KG1 (cell line): ENCODE data around the gene SURF6.
"Not testable (repeated sequence)": the region's sequence is repeated elsewhere in the genome, so short reads cannot be mapped to it uniquely, and the experiment has no call there.

Experiments
- DNase-seq: peaks from one replicate; lab custom pipeline; 2025; lab: John Stamatoyannopoulos, UW

SURF6 gene

DNA sequence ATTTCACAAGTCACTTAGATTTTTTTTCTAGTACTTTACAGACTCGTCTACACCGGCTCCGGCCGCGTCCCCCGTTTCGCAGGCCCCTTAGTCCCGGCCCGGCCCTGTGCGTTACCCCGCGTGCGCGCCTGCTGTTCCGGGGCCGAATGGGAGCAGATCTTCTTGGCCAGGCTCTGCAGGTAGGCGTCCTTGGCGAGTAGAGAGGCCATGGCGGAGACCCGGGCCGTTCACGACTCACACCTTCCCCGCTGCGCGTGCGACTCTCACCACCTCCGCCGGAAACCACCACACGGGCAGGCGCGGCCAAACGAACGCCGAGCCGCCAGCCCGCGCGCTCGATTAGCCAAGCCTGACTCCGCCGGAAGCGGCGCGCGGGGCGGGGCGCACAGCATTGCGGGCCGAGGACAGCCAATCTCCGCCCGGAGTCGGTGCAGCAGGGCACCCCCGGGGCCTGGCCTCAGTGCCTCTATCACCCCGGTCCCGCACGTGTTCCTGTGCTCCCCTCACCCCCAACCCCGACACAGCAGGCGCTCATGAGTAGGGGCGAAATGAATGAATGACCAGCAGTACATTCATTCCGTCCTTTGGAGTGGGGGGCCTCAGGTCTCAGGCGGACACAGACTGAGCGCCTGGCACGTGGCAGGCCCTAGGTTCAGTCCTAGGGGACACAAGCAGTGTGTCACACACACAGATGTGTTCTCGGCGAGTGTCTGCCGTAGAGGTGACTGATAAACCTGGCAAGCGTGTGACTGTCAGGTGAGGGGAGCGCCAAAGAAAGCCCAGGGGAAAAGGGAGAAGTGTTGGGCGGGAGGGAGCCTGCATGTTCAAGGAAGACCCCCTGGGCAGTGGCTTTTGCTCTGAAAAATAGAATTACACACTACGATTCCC lies at the start of gene SURF6:
Gene SURF6 (minus strand): TSS at position 265 of the 888 bp plus-strand sequence. CDS start 56 bp downstream, at position 209.
- DNase-seq: peak; percentile 91

DNA sequence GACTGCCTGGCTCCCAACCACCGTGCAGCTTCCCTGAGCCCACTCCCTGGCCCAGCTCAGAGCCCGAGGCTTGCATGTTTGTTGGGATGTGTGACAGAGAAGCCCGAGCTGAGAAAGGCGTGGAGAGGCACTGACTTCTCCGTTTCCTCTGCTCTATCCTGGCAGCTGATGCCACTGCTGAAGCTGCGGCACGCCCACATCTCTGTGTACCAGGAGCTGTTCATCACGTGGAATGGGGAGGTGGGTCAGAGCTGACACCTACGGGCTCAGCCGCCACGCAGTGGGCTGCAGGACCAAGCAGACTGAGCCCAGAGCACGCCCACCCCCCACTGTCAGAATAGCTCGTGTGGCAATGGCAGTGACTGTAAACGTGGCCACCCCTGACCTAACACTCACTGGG lies 49.5 kb upstream of the SURF6 start:
- no peak for DNase-seq

DNA sequence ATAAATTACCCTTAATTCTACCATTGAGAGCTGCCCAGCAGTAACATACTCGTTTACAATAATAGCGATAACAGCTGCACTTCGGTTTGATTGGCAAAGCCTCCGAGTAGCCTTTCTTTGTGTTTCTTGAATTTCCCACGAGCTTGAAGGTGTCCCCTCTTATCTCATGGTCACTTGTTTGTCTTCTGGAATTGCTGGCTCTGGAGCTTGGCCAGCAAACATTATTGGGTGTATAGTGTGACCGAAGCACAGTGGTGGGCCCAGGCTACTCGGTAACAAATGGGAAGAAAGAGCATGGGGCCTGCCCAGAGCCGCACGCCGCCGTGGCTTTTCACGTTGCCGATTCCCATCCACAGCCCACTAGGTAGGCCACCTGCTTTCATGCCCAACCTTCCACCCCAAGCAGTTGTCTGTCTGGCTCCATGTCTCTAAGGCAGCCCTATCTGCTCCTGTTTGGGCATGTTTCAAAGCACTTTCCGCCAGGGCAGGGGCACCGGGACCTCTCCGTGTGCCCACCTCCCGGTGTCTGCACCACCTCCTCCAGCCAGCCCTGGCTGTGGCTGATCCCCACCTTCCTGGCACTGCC lies 48.8 kb upstream of the SURF6 start:
- DNase-seq: no peak

DNA sequence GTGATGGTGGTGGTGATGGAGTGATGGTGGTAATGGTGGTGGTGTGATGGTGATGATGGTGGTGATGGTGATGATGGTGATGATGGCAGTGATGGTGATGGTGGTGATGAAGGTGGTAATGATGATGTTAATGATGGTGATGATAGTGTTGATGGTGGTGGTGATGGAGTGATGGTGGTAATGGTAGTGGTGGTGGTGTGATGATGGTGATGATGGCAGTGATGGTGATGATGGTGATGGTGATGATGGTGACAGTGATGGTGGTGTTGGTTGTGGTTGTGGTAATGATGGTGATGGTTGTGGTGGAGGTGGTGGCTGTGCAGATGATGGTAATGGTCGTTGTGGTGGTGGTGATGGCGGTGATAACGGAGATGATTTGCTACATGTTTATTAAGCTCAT lies 47.5 kb upstream of the SURF6 start:
- no peak for DNase-seq

DNA sequence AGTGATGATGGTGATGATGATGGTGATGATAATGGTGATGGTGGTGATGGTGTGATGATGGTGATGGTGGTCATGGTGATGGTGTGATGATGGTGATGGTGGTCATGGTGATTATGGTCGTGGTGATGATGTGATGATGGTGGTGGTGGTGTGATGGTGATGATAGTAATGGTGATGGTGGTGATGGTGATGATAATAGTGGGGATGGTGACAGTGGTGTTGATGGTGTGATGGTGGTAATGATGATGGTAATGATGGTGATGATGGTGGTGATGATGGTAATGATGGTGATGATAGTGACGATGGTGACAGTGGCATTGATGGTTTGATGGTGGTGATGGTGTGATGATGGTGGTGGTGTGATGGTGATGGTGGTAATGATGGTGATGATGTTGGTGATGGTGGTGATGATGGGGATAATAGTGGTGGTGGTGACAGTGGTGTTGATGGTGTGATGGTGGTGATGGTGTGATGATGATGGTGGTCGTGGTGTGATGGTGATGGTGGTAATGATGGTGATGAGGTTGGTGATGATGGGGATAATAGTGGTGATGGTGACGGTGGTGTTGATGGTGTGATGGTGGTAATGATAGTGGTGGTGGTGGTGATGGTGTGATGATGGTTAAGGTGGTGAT lies 46.6 kb upstream of the SURF6 start:
- DNase-seq: no peak

DNA sequence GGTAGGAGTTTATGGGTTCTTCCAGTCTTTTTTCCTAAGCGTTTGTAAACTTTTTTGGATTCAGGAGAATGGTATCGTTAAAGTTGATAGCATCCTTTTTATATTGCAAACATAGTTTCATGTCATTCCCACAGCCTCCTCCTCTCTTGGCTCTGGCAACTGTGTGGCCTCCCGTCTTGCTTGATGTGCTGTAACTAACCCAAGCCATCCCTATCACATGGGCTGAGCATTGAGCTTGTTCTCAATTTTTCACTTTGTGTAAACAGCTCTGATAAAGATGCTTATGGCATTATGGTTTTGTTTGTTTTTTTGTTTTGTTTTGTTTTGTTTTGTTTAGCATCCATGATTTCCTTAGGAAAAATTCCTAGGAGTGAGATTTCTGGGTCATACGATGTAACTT lies 44.7 kb upstream of the SURF6 start:
- no peak for DNase-seq

DNA sequence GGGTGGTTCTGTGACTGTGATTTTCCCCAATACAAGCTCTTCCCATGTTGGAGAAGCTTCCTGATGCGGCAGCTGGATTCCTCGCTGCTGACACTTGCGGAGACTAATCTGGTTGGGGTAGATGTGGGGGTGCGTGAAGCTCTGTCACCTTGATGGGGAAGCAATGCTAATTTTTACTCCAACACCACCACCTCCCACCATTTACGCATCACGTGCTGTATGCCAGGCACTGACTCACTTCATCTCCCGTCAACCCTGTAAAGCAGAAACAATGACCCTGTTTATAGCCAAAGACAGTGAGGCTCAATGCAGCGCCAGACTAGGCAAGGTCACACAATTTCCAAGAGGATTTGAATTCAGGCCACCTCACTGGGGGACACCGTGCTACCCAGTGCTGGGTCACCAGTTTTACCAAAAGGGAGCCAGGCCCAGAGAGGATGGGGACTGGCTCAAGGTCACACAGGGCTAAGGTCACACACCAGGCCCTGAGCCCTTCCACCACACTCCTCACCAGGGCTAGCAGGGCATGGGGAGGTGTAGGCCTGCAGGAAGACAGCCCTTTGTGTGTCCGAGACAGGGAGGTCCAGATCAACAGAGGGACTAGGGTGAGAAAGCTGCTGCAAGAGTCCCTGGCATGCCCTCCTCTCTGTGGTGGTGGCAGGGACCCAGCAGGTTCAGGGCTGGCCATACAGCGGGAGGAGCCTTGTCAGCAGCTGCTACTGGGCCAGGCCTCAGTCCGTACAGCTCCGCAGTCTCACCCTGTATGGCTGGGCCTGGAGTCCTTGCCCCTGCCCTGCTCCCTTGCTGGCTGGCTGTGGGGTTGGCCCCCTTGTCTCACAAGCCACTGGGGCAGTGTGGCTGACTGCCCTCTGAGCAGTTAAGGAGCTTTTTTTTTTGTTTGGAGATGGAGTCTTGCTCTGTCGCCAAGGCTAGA lies 43.4 kb upstream of the SURF6 start:
- no peak for DNase-seq

DNA sequence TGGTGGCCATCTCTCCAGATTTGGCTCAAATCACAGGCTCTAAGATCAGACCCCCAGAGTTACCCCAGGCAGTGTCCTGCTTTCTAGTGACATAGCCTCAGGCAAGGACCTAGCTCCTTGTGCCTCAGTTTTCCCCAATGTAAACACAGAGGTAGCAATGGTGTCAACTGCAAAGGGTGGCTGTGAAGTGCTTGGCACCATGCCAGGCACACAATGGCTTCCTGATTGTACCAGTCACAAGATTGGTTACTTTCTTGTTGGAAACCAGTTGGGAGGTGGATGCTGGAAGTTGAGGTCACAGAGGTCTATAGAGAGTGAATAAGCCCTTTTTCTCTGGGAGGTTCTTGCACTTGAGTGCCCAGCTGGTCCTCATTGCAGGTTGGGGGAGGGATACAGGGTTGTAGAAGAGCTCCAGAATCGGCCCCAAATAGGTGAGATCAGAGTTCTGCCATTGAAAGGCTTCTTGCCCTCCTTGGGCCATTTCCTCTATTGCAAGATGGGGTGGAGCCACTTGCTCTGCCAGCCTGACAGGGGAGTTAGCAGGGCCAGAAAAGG lies 42.5 kb upstream of the SURF6 start:
- DNase-seq: no peak

DNA sequence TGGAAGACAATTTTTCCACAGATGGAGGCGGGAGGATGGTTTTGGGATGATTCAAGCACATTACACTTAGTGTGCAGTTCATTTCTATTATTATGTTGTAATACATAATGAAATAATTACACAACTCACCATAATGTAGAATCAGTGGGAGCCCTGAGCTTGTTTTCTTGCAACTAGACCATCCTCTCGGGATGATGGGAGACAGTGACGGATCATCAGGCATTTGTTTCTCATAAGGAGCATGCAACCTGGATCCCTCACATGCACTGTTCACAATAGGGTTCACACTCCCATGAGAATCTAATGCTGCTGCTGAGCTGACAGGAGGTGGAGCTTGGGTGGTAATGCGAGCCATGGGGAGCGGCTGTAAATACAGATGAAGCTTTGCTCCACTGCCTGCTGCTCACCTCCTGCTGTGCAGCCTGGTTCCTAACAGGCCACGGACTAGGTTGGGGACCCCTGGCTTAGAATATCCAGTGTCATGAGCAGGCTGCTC lies 41.8 kb upstream of the SURF6 start:
- DNase-seq: no peak

DNA sequence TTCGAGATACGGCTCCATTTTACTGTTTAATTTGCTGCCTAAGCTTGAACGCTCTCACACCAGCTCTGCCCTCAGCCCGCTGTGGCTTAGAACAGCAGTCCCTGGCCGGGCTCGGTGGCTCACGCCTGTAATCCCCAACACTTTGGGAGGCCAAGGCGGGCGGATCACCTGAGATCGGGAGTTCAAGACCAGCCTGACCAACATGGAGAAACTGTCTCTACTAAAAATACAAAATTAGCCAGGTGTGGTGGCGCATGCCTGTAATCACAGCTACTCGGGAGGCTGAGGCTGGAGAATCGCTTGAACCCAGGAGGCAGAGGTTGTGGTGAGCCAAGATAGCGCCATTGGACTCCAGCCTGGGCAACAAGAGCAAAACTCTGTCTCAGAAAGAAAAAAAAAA lies 41.3 kb upstream of the SURF6 start:
- DNase-seq: not testable (repeated sequence)

DNA sequence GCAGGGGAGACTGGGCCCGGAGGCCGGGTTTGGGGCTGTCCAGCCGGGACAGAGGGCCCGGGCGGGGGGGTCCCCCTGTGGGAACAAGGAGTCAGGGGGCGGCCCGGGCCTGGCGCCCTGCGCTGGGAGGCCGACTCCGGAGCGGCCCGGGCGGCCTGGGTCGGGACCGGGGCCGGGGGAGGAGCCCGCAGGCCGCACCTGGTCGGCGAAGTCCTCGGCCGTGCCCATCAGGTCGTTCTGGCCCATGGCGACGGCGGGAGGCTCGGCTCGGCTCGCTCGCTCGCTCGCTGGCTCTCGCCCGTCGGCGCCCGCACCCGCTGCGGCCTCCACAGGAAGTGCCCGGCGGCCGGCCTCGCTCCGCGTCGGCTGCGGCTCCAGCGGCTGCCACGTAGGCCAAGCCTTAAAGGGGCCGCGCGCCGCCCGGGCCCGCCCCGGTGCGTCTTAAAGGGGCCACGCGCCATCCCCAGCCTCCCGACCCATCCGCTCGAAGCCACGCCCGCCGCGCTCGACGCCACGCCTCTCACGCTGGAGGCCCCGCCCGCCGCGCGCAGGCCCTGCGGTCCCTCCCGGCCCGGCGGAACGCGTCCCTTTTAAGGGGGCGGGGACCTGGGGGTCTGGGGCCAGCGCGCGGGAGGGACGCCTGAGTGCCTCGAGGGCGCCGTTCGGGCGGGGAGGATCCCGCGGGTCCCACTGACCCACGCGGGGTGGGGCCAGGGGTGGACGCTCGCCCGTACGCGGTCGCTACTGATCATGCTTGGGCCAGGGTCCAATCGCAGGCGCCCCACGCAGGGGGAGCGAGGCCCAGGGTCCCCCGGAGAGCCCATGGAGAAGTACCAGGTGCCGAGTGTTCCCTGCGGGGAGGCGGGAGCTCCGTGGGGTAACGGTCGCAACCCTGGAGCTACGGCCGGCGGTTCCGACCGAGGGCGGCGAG lies 40.0 kb upstream of the SURF6 start, which contains the start of the genes STKLD1 and SURF4:
Gene STKLD1 (plus strand): TSS at position 643 of the 931 bp plus-strand sequence. CDS start 108 bp downstream, at position 751.
Gene SURF4 (minus strand): TSS at position 337 of the 931 bp plus-strand sequence. CDS start 91 bp downstream, at position 246.
- DNase-seq: peak; percentile 90

DNA sequence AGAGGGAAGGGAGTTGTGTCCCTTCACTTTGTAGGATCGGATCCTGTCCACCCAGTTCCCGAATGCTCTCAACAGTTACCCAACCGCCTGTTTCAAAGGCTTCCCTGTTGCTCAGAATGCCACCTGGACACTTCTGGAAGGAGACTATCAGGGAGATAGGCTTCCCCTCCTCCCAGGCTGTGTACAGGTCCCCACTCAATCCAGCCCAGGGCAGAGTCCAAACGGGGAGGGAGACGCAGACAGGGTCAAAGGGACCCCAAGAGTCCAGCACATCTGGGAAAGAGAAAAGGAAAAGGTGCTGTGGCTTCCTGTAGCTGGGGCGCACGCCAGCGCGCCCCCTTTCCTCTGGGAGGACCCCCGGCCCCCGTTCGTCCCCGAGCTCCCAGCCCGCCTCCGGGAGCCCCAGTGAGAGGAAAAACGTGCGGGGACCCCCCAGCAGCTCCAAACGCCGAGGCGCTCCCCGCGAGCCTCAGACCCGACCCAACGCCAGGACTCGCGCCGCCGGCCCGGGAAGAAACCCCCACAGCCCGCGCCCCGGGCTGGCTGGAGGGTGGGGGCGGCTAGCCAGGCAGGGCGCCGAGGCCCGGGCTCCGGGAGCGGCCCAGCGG lies 39.2 kb upstream of the SURF6 start:
- no peak for DNase-seq

DNA sequence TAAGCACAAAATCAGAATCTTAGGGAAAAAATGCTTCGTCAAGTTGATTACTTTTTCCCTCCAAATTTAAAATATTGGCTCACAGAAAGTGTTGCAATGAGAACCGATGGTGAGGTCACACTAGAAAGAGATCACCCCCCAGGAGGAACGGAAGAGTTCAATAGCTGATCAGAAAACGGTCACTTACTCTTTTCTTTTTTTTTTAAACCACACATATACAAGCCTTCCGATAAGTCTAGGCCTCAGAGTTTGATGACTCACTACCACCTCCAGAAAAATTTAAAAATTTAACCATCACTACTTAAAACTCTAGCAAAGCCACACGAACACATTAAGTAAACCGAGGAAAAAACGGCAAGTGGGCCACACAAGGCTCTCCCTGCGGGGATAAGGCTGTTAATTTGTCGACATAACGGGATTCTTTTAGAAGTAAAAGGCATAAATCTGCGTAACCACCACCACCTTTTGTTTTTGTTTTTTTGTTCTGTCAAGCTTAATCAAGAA lies 38.7 kb upstream of the SURF6 start:
- no peak for DNase-seq

DNA sequence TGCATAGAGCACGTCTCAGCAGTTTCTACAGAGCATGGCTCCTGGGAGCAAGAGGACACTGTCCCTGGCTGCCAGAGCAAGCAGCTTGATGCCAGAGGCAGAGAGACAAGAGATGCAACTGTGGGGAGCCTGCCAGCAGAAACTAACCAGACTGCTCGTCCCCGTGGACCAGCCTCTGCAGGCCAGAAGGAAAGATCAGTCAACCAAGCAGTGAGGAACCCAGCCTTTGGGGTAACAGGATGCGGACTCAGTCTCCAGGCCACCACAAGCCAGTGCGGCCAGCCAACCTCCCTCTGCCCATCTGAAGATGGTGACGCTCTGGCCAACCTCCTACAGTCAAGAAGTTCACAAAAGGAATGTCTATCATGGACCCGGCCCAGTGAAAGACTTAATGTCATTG lies 36.2 kb upstream of the SURF6 start:
- no peak for DNase-seq

DNA sequence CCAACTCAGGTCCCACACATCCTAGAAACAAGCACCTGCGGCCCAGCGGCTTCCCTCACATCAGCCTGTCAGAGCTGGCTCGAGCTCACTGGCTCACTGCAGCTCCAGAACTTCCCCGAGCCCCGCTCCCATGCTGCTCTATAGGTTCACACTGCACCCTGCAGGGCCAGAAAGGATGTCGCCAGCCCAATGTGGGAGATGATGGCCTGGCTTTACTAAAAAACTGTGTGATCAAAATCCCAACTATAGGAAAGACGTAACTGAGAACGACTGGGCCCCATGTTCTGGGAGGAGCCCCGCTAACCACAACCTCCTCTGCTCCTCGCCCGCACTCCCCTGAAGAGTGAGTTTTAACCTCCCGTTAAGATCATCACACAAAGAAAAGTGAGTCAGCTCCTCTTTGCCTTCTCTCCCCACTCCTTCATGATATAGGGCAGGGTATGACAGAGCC lies 35.3 kb upstream of the SURF6 start:
- DNase-seq: no peak

DNA sequence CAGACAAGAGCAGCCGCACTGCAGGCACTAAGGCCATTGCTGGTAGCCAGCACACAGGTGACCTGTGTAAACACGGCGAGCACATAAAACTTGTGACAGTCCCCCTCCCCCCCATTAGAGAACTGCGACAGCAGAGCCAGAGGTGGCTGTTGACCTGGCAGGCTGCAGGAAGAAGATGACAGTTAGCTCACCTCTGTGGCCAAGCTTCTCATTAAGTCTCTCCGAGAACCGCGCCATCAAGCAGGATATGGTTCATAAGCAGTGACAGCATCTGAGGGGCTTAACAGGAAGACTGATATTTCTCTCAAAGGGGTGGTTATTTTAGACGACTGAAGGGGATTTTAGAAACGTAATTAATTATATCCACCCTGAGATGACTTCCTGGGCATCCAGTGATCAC lies 34.7 kb upstream of the SURF6 start:
- DNase-seq: no peak

DNA sequence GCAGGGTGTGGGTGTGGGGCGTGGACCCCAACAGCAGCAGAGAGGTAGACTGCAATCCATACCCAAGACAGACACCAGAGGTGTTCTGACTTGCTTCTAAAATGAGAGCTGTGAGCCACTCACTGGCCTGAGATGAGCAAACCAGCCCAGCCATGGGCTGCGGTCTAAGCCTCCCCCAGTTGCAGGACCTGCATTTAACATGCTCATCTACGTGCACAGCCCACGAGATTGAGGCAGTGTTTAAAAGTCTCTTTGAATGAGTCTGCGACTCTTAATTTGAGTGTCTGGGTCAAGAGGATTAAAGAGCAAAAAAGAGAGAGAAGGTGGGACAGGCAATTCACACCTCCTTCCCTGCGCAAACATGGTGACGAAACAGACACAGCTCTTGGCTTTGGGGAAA lies 33.9 kb upstream of the SURF6 start:
- DNase-seq: no peak

DNA sequence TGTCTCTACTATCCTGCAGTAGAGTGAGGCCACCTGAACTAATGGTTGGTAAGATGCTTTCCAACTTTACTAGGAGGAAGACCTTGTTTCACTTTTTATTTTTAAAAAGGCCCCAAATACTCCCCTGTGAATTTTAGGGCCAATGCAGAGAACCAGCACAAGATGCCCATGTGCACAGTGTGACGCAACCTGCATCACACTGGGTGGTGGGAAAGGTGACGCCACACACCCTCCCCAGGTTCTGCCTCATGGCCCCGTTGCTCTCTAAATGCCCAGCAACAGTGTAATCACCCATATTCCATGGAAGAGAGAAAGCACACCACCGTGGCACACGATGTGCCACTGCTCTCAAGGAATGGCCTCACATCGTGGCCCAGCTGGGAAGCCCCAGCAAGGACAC lies 33.4 kb upstream of the SURF6 start:
- DNase-seq: no peak

DNA sequence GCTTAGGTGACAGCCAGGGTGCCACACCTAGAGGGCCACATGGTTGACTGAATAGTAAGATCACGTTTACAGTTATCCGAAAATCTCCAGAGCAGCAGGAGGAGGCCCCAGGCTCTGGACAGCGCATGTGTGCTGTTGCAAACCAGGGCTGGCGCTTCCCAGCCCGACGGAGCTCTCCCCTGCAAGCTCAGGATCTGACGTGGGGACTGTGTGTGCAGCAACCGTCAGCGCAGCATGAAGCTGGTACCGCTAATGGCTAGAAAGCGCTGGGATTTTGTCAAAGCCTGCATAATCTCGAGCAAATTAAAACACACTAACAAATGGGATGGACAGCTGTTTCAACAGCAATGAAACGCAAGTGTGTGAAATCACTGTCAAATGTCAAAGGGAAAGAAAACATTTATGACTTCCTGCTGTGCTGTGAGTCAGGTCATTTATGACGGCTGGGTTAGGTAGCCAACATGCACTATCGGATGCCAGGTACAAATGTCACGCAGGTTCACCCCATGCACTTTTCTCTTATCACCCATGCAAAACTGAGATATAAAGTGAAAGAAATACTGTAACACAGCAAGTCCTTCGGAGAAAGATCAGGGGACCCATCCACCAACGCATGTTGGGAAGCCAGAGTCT lies 32.4 kb upstream of the SURF6 start:
- no peak for DNase-seq
